Stimulated activated CD4-positive, alpha-beta T cell treated with anti-CD3 and anti-CD28 coated beads, Interleukin-4, amount 100 ng/mL, for 1 hour (primary cell): ENCODE data around the gene SEC22A.

Source experiments
- DNase-seq: peaks from one replicate; pipeline ENCODE4 v3.0.0-alpha.2; 2020

Gene SEC22A

GRCh38 chr3:123311201-123311600 is 109.5 kb downstream of the SEC22A start:
- no peak for DNase-seq

GRCh38 chr3:123312331-123313265 is 110.9 kb downstream of the SEC22A start:
- DNase-seq = no peak

- no peak for DNase-seq
Measured at GRCh38 chr3:123313889-123314288, 112.1 kb downstream of the SEC22A start.

- no peak for DNase-seq
Measured at GRCh38 chr3:123314359-123315270, 112.9 kb downstream of the SEC22A start.

- no peak for DNase-seq
Measured at GRCh38 chr3:123315271-123315595, 113.5 kb downstream of the SEC22A start.

- DNase-seq = no peak
Measured at GRCh38 chr3:123317716-123318115, 116.0 kb downstream of the SEC22A start.

- DNase-seq = no peak
Measured at GRCh38 chr3:123318374-123318773, 116.6 kb downstream of the SEC22A start.

GRCh38 chr3:123319760-123320159 is 118.0 kb downstream of the SEC22A start:
- DNase-seq = no peak

GRCh38 chr3:123320221-123320620 is 118.5 kb downstream of the SEC22A start:
- DNase-seq = no peak

GRCh38 chr3:123321806-123322205 is 120.1 kb downstream of the SEC22A start:
- DNase-seq = no peak

GRCh38 chr3:123322866-123323265 is 121.1 kb downstream of the SEC22A start:
- DNase-seq = no peak
